NCI-H2227 (cell line): ENCODE data around the gene HNRNPA2B1.
"Not testable (repeated sequence)": the region's sequence is repeated elsewhere in the genome, so short reads cannot be mapped to it uniquely, and the experiment has no call there.

ENCODE experiments used
- DNase-seq: peaks from one replicate; lab custom pipeline; 2025; ENCODE audit not compliant: unreplicated experiment; lab: John Stamatoyannopoulos, UW

Gene HNRNPA2B1

GRCh38 chr7:26198133-26198780, 2.3 kb downstream of the HNRNPA2B1 start:
- DNase-seq, result peak; percentile 37

- DNase-seq, result no peak
Observed at GRCh38 chr7:26197153-26198115, 3.1 kb downstream of the HNRNPA2B1 start.

GRCh38 chr7:26195867-26196657, 4.5 kb downstream of the HNRNPA2B1 start:
- no peak for DNase-seq

GRCh38 chr7:26195182-26195581, 5.4 kb downstream of the HNRNPA2B1 start:
- no peak for DNase-seq

GRCh38 chr7:26194764-26195163, 5.8 kb downstream of the HNRNPA2B1 start:
- DNase-seq, result not testable (repeated sequence)

GRCh38 chr7:26193432-26194207, 6.9 kb downstream of the HNRNPA2B1 start:
- DNase-seq, result no peak

- DNase-seq, result no peak
Observed at GRCh38 chr7:26192485-26193087, 8.0 kb downstream of the HNRNPA2B1 start.

- DNase-seq, result no peak
Observed at GRCh38 chr7:26191974-26192479, 8.5 kb downstream of the HNRNPA2B1 start.

- DNase-seq, result no peak
Observed at GRCh38 chr7:26191233-26191973, 9.1 kb downstream of the HNRNPA2B1 start.

GRCh38 chr7:26190417-26190869, 10.1 kb downstream of the HNRNPA2B1 start:
- DNase-seq, result no peak

- no peak for DNase-seq
Observed at GRCh38 chr7:26189697-26190096, 10.8 kb downstream of the HNRNPA2B1 start.

- no peak for DNase-seq
Observed at GRCh38 chr7:26188957-26189541, 11.5 kb downstream of the HNRNPA2B1 start.

GRCh38 chr7:26188206-26188956, 12.2 kb downstream of the HNRNPA2B1 start:
- DNase-seq, result peak; percentile 18

GRCh38 chr7:26187380-26188205, 13.0 kb downstream of the HNRNPA2B1 start:
- DNase-seq, result no peak

GRCh38 chr7:26186364-26187311, 13.9 kb downstream of the HNRNPA2B1 start:
- DNase-seq, result no peak

GRCh38 chr7:26185844-26186180, 14.7 kb downstream of the HNRNPA2B1 start:
- no peak for DNase-seq
